Measurements from ENCODE around the gene USP25.
A peak's percentile ranks its signal among the peaks of the same experiment; 100 is the strongest.

The USP25 gene

GRCh38 chr21:15729674-15730483 lies at the start of gene USP25:
Gene USP25 (plus strand): TSS chr21:15729982. CDS start chr21:15730394, 412 bp downstream.
- intact Hi-C loops (cut with DNase I), result loop anchor here (2.0 kb wide), 1 partner anchor 1347 kb away; the partner anchor contains the start of gene HSPA13
- peak; percentile 75 to 97 (median 80) for DNase-seq

- intact Hi-C loops (cut with DNase I), result no loop called here
- no peak for DNase-seq
Observed at GRCh38 chr21:15682186-15682895, 47.4 kb upstream of the USP25 start.

- DNase-seq, result no peak
- intact Hi-C loops (cut with DNase I), result no loop called here
Observed at GRCh38 chr21:15682977-15683376, 46.8 kb upstream of the USP25 start.

- DNase-seq, result no peak
Observed at GRCh38 chr21:15686506-15686905, 43.3 kb upstream of the USP25 start.

GRCh38 chr21:15687208-15687607 lies 42.6 kb upstream of the USP25 start:
- intact Hi-C loops (cut with DNase I), result no loop called here
- no peak for DNase-seq

More at GRCh38 chr21:15686506-15686905, 43.3 kb upstream of the USP25 start:
- intact Hi-C loops (cut with DNase I), result no loop called here

GRCh38 chr21:15688016-15688415 lies 41.8 kb upstream of the USP25 start:
- intact Hi-C loops (cut with DNase I), result no loop called here

GRCh38 chr21:15688809-15689208 lies 41.0 kb upstream of the USP25 start:
- intact Hi-C loops (cut with DNase I), result no loop called here

More at GRCh38 chr21:15688016-15688415, 41.8 kb upstream of the USP25 start:
- no peak for DNase-seq

GRCh38 chr21:15692711-15693110 lies 37.1 kb upstream of the USP25 start:
- intact Hi-C loops (cut with DNase I), result no loop called here
- no peak for DNase-seq

More at GRCh38 chr21:15688809-15689208, 41.0 kb upstream of the USP25 start:
- no peak for DNase-seq

- intact Hi-C loops (cut with DNase I), result no loop called here
- no peak for DNase-seq
Observed at GRCh38 chr21:15695241-15695640, 34.5 kb upstream of the USP25 start.

- DNase-seq, result no peak
- intact Hi-C loops (cut with DNase I), result no loop called here
Observed at GRCh38 chr21:15701830-15702229, 28.0 kb upstream of the USP25 start.

GRCh38 chr21:15703932-15704331 lies 25.9 kb upstream of the USP25 start:
- intact Hi-C loops (cut with DNase I), result no loop called here
- DNase-seq, result no peak

- no peak for DNase-seq
- intact Hi-C loops (cut with DNase I), result no loop called here
Observed at GRCh38 chr21:15706696-15707095, 23.1 kb upstream of the USP25 start.

- intact Hi-C loops (cut with DNase I), result no loop called here
- no peak for DNase-seq
Observed at GRCh38 chr21:15713412-15713811, 16.4 kb upstream of the USP25 start.

- intact Hi-C loops (cut with DNase I), result no loop called here
- no peak for DNase-seq
Observed at GRCh38 chr21:15718711-15719110, 11.1 kb upstream of the USP25 start.

- no peak for DNase-seq
- intact Hi-C loops (cut with DNase I), result no loop called here
Observed at GRCh38 chr21:15719976-15720375, 9.8 kb upstream of the USP25 start.

GRCh38 chr21:15722591-15723324 lies 7.0 kb upstream of the USP25 start:
- DNase-seq, result no peak
- intact Hi-C loops (cut with DNase I), result no loop called here

GRCh38 chr21:15725949-15726348 lies 3.8 kb upstream of the USP25 start:
- intact Hi-C loops (cut with DNase I), result no loop called here
- no peak for DNase-seq

GRCh38 chr21:15728046-15728445 lies 1.7 kb upstream of the USP25 start:
- intact Hi-C loops (cut with DNase I), result loop anchor here (2.0 kb wide), 1 partner anchor 1345 kb away; the partner anchor contains the start of gene HSPA13

GRCh38 chr21:15729346-15729673 lies 472 bp upstream of the USP25 start:
- intact Hi-C loops (cut with DNase I), result loop anchor here (2.0 kb wide), 1 partner anchor 1347 kb away; the partner anchor contains the start of gene HSPA13
- no peak for DNase-seq

More at GRCh38 chr21:15728046-15728445, 1.7 kb upstream of the USP25 start:
- DNase-seq, result no peak

- intact Hi-C loops (cut with DNase I), result no loop called here
- DNase-seq, result peak in 2 of 10 donors; percentile 17 to 79
Observed at GRCh38 chr21:15730484-15731242, 881 bp downstream of the USP25 start.

All from posterior cingulate gyrus (tissue), 11 donors.